Measurements from ENCODE around the gene DCN.

GRCh38 chr12:91094032-91094662 is 88.5 kb downstream of the DCN start:
- no peak for TF ChIP-seq POLR2A (IDR thresholded peaks at IDR 0.05; ENCODE audit: low read length)
- no peak for TF ChIP-seq GATA1 (IDR thresholded peaks at IDR 0.05; ENCODE audit: low read depth, low read length)
